Smooth muscle cell (in vitro differentiated cells): Measurements from ENCODE around the gene KCNK13. TPM values are rescaled to one million over a fixed set of nuclear protein-coding genes. Genes with fewer than 3 reads are reported as not detected.
"Not testable (repeated sequence)": the region's sequence is repeated elsewhere in the genome, so short reads cannot be mapped to it uniquely, and the experiment has no call there.

Source experiments
- DNase-seq: peaks from one replicate; lab custom pipeline; 2025; ENCODE audit not compliant: unreplicated experiment; lab: John Stamatoyannopoulos, UW
- H2AFZ ChIP-seq: fragments of 200-600 bp; sonication (generic); 2 replicates; pipeline ENCODE4 v1.6.0; 2016; ENCODE audit warnings: antibody characterized with exemption, low read depth, mild to moderate bottlenecking
- H3F3A ChIP-seq: fragments of 200-600 bp; sonication (generic); 2 replicates; pipeline ENCODE4 v1.6.0; 2017; ENCODE audit warnings: antibody characterized with exemption, low read depth
- H3K27ac ChIP-seq: fragments of 200-600 bp; sonication (generic); 2 replicates; pipeline ENCODE4 v1.5.1; 2016; ENCODE audit warnings: low read depth, mild to moderate bottlenecking
- H3K27me3 ChIP-seq: fragments of 200-600 bp; sonication (generic); 2 replicates; pipeline ENCODE4 v1.6.1; 2016; ENCODE audit warnings: low read depth, mild to moderate bottlenecking
- H3K36me3 ChIP-seq: fragments of 200-600 bp; sonication (generic); 2 replicates; pipeline ENCODE4 v1.5.1; 2016; ENCODE audit warnings: low read depth
- H3K4me1 ChIP-seq: fragments of 200-600 bp; sonication (generic); 2 replicates; pipeline ENCODE4 v1.5.1; 2016; ENCODE audit warnings: low read depth
- H3K4me2 ChIP-seq: fragments of 200-600 bp; sonication (generic); 2 replicates; pipeline ENCODE4 v1.6.0; 2016; ENCODE audit warnings: mild to moderate bottlenecking
- H3K4me3 ChIP-seq: fragments of 200-600 bp; sonication (generic); 2 replicates; pipeline ENCODE4 v1.5.1; 2016; ENCODE audit warnings: mild to moderate bottlenecking
- H3K79me2 ChIP-seq: fragments of 200-600 bp; sonication (generic); 2 replicates; pipeline ENCODE4 v1.6.0; 2016; ENCODE audit warnings: low read depth, mild to moderate bottlenecking
- H3K9ac ChIP-seq: fragments of 200-600 bp; sonication (generic); 2 replicates; pipeline ENCODE4 v1.6.0; 2016; ENCODE audit warnings: low read depth
- H3K9me3 ChIP-seq: fragments of 200-600 bp; sonication (generic); replicated peaks from 2 replicates; pipeline ENCODE4 v1.5.1; 2016; ENCODE audit warnings: low read depth
- H4K20me1 ChIP-seq: fragments of 200-600 bp; sonication (generic); 2 replicates; pipeline ENCODE4 v1.6.0; 2016; ENCODE audit warnings: low read depth
- WGBS: methylation state at CpG from one replicate; pipeline ENCODE4 v1.1.7; 2016; ENCODE audit warnings: low lambda C conversion rate; 5-methylcytosine and 5-hydroxymethylcytosine counted together
- polyA plus RNA-seq: library from polyadenylated mRNA; unstranded; fragments of >200 nt; fragmentation: Nextera tagmentation; extraction: Ambion mirVana; gene quantifications from 2 replicates; pipeline ENCODE4 v1.2.1, GENCODE V29; 2016
- total RNA-seq: library from RNA; depleted of rRNA; stranded (reverse); fragments of >200 nt; gene quantifications from 2 replicates; pipeline ENCODE4 v1.2.3, GENCODE V29; 2014
- TF ChIP-seq, protein P1 (sequence below): fragments of 200-600 bp; sonication (generic); IDR thresholded peaks from 2 replicates; pipeline ENCODE4 v1.5.1; 2017; ENCODE audit warnings: borderline replicate concordance, mild to moderate bottlenecking, antibody characterized with exemption; ENCODE audit not compliant: insufficient read depth, poor library complexity, severe bottlenecking

KCNK13 gene
- total and polyA plus RNA-seq, 2 experiments from 2014 or later: 0.45 TPM; not detected in 1

DNA sequence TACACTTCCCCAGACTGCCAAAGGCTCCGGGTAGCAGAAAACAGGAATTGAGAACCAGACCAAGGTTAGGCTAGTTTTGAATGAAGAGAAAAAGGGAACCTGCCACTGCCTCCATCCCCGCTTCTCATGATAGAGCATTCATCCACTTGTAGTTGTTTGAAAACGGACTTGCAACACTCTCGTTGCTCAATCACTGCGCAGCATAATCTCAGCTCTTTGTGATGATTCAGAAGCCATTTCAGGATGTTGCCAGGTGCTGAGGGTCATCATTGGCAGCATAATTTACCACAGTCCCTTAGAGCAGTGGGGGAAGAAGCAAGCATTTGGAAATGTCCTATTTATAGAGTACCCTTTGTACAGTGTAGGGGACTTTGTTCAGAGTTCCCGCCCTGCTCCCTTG lies 25.6 kb downstream of the KCNK13 start:
- Histone ChIP-seq H3K27me3 (no peaks in the 10 kb centered on the region), H4K20me1 (no peaks in the 10 kb centered on the region), H3K27ac (no peak overlapping the region), H3K9me3 (no peaks in the 10 kb centered on the region), H3K4me2 (no peak overlapping the region), H3K9ac (no peak overlapping the region), H3K79me2 (no peaks in the 10 kb centered on the region), H3K4me1 (no peaks in the 10 kb centered on the region), H3K36me3 (no peaks in the 10 kb centered on the region), H2AFZ (no peak overlapping the region), H3K4me3 (no peak overlapping the region), H3F3A (no peaks in the 10 kb centered on the region)
- no peak for DNase-seq
- TF ChIP-seq, protein P1, sequence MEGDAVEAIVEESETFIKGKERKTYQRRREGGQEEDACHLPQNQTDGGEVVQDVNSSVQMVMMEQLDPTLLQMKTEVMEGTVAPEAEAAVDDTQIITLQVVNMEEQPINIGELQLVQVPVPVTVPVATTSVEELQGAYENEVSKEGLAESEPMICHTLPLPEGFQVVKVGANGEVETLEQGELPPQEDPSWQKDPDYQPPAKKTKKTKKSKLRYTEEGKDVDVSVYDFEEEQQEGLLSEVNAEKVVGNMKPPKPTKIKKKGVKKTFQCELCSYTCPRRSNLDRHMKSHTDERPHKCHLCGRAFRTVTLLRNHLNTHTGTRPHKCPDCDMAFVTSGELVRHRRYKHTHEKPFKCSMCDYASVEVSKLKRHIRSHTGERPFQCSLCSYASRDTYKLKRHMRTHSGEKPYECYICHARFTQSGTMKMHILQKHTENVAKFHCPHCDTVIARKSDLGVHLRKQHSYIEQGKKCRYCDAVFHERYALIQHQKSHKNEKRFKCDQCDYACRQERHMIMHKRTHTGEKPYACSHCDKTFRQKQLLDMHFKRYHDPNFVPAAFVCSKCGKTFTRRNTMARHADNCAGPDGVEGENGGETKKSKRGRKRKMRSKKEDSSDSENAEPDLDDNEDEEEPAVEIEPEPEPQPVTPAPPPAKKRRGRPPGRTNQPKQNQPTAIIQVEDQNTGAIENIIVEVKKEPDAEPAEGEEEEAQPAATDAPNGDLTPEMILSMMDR: no peak
- 82% methylated on average over 6 of the region's 6 CpGs for WGBS

DNA sequence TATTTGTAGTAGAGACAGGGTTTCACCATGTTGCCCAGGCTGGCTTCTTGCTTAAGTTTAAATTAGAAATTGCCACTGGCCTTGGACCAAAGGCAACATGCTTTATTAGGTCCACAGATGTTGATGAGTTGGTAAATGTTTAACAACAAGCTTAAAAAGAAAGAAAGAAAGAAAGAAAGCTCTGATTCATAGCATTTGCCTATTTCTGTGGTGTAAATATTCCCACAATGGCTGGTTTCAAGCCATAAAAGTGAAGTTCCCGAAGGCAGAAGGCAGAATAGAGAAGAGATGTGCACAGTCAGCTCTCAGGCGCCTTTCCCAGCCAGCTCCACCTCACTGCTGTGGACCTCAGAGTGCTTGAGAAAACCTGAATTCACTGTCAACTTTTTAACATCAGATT lies 26.4 kb downstream of the KCNK13 start:
- H3K4me2 ChIP-seq: no peak overlapping the region
- H3K9me3 ChIP-seq: no peaks in the 10 kb centered on the region
- no peaks in the 10 kb centered on the region for H3K79me2 ChIP-seq
- no peaks in the 10 kb centered on the region for H3K36me3 ChIP-seq
- H3K27ac ChIP-seq: no peak overlapping the region
- H3F3A ChIP-seq: no peaks in the 10 kb centered on the region
- no peak overlapping the region for H3K9ac ChIP-seq
- DNase-seq: no peak
- no peaks in the 10 kb centered on the region for H3K27me3 ChIP-seq
- no peaks in the 10 kb centered on the region for H3K4me1 ChIP-seq
- TF ChIP-seq, protein P1: no peak
- WGBS: 94% methylated on average over 2 of the region's 2 CpGs
- no peaks in the 10 kb centered on the region for H4K20me1 ChIP-seq
- no peak overlapping the region for H2AFZ ChIP-seq
- no peak overlapping the region for H3K4me3 ChIP-seq

DNA sequence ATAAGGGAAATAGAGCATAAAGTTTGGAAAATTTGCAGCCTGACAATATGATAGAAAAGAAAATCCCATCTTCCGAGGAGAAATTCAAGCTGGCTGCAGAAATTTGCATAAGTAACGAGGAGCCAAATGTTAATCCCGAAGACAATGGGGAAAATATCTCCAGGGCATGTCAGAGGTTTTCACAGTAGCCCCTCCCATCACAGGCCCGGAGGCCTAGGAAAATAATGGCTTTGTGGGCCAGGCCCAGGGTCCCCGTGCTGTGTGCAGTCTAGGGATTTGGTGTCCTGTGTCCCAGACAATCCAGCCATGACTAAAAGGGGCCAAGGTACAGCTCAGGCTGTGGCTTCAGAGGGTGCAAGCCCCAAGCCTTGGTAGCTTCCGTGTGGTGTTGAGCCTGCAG lies 27.7 kb downstream of the KCNK13 start:
- H3K27me3 ChIP-seq, H3K36me3 ChIP-seq, H3K4me1 ChIP-seq, H3K9ac ChIP-seq, H3F3A ChIP-seq, H3K4me3 ChIP-seq, H3K9me3 ChIP-seq, H3K79me2 ChIP-seq, DNase-seq, H3K27ac ChIP-seq, H3K4me2 ChIP-seq, H2AFZ ChIP-seq, H4K20me1 ChIP-seq: not testable (repeated sequence)
- WGBS: 40% methylated on average over 6 of the region's 6 CpGs

DNA sequence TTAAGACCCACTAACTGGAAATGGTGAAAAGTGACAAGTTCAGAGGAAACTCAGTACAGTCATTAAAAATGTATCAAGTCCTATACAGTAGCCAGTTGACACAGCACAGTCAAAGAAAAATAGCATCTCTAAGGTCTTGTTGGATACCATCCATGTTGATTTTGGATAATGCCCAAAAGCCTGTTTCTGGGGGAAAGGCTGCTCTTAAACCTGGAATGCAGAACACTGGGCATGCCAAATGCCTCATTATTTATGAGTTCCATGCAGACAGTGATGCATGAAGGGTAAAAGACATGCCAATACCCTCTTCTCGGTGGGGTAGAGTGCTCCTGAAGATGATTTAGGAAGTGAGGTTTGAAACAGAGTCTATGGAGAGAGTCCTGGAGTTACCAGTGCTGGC lies 29.6 kb downstream of the KCNK13 start:
- no peak for DNase-seq
- Histone ChIP-seq H3K36me3 (no peaks in the 10 kb centered on the region), H3K79me2 (no peaks in the 10 kb centered on the region), H3K4me3 (no peak overlapping the region), H3K9ac (no peak overlapping the region), H3K4me1 (no peaks in the 10 kb centered on the region), H3K9me3 (no peaks in the 10 kb centered on the region), H3K27me3 (no peaks in the 10 kb centered on the region), H4K20me1 (no peaks in the 10 kb centered on the region), H3F3A (no peaks in the 10 kb centered on the region), H3K27ac (no peak overlapping the region), H2AFZ (no peak overlapping the region), H3K4me2 (no peak overlapping the region)
- WGBS: 96% methylated on average over 1 of the region's 1 CpG
- TF ChIP-seq, protein P1: no peak
